Fibroblast of gingiva (primary cell): ENCODE data around the gene ATG4C.

ENCODE experiments used
- DNase-seq: peaks from one replicate; pipeline ENCODE4 v3.0.0-alpha.2; 2011; ENCODE audit warnings: low read depth

ATG4C gene

GRCh38 chr1:62841587-62842169, 57.7 kb downstream of the ATG4C start:
- peak; percentile 57 for DNase-seq

GRCh38 chr1:62844030-62844429, 60.1 kb downstream of the ATG4C start:
- no peak for DNase-seq

- no peak for DNase-seq
Observed at GRCh38 chr1:62849031-62849430, 65.1 kb downstream of the ATG4C start.

GRCh38 chr1:62852253-62852652, 68.3 kb downstream of the ATG4C start:
- DNase-seq, result no peak

- DNase-seq, result no peak
Observed at GRCh38 chr1:62856960-62857359, 73.0 kb downstream of the ATG4C start.

- DNase-seq, result no peak
Observed at GRCh38 chr1:62869217-62869754, 85.4 kb downstream of the ATG4C start.

GRCh38 chr1:62870148-62870547, 86.2 kb downstream of the ATG4C start:
- peak; percentile 16 for DNase-seq

- DNase-seq, result peak; percentile 31
Observed at GRCh38 chr1:62875676-62876075, 91.7 kb downstream of the ATG4C start.

GRCh38 chr1:62876535-62876934, 92.6 kb downstream of the ATG4C start:
- DNase-seq, result no peak

GRCh38 chr1:62877579-62877978, 93.6 kb downstream of the ATG4C start:
- DNase-seq, result no peak

GRCh38 chr1:62879962-62880361, 96.0 kb downstream of the ATG4C start:
- no peak for DNase-seq

GRCh38 chr1:62882201-62883104, 98.5 kb downstream of the ATG4C start:
- DNase-seq, result no peak

GRCh38 chr1:62884156-62884740, 100.3 kb downstream of the ATG4C start:
- no peak for DNase-seq

GRCh38 chr1:62887799-62888507, 104.0 kb downstream of the ATG4C start:
- no peak for DNase-seq

GRCh38 chr1:62891956-62892562, 108.1 kb downstream of the ATG4C start:
- DNase-seq, result no peak

- no peak for DNase-seq
Observed at GRCh38 chr1:62897788-62898187, 113.9 kb downstream of the ATG4C start.

GRCh38 chr1:62900566-62900965, 116.6 kb downstream of the ATG4C start:
- DNase-seq, result no peak

GRCh38 chr1:62901650-62902049, 117.7 kb downstream of the ATG4C start:
- no peak for DNase-seq

GRCh38 chr1:62903522-62903921, 119.6 kb downstream of the ATG4C start:
- DNase-seq, result no peak

- no peak for DNase-seq
Observed at GRCh38 chr1:62903982-62904855, 120.3 kb downstream of the ATG4C start.

- no peak for DNase-seq
Observed at GRCh38 chr1:62904856-62905225, 120.9 kb downstream of the ATG4C start.
